Thyroid gland (tissue), 4 donors: ENCODE data around the gene PAWR.

ENCODE experiments used
- CTCF ChIP-seq, 6 experiments: fragments of 200-600 bp in 3 of 6; fragments of 450-650 bp in 3 of 6; sonication (generic) in 3 of 6; IDR thresholded peaks; one replicate each; pipeline ENCODE4 v1.5.1; 2016 to 2019; ENCODE audit warnings: antibody characterized with exemption in 6 of 6, mild to moderate bottlenecking in 2 of 6, inconsistent platforms in 1 of 6, moderate library complexity in 1 of 6
- POLR2A ChIP-seq, 2 donors: fragments of 450-650 bp; IDR thresholded peaks; one replicate each; pipeline ENCODE4 v1.6.1; 2017; ENCODE audit warnings: antibody characterized with exemption in 2 of 2, mild to moderate bottlenecking in 2 of 2, moderate library complexity in 1 of 2

GRCh38 chr12:79650440-79650839, 40.3 kb downstream of the PAWR start:
- TF ChIP-seq POLR2A (IDR thresholded peaks at IDR 0.05) (no peak), CTCF (IDR thresholded peaks at IDR 0.05) (no peak)
